GM12865 (cell line): ENCODE data around the gene KLHL28.

Source experiments
- DNase-seq: peaks from one replicate; pipeline ENCODE4 v3.0.0; 2010; ENCODE audit warnings: low read depth
- H3K4me3 ChIP-seq: 2 replicates; pipeline ENCODE4 v1.5.1; 2011; ENCODE audit warnings: mild to moderate bottlenecking, low read depth, low read length, control low read depth
- TF ChIP-seq, protein P1 (sequence below): IDR thresholded peaks from 2 replicates; pipeline ENCODE4 v1.5.1; 2011; ENCODE audit warnings: low read length, control low read depth, low read depth, inconsistent platforms; ENCODE audit not compliant: insufficient read depth; ENCODE audit errors: missing control alignments

Gene KLHL28

GRCh38 chr14:44940211-44940610 is 21.5 kb downstream of the KLHL28 start:
- H3K4me3 ChIP-seq = no peak overlapping the region
- TF ChIP-seq, protein P1, sequence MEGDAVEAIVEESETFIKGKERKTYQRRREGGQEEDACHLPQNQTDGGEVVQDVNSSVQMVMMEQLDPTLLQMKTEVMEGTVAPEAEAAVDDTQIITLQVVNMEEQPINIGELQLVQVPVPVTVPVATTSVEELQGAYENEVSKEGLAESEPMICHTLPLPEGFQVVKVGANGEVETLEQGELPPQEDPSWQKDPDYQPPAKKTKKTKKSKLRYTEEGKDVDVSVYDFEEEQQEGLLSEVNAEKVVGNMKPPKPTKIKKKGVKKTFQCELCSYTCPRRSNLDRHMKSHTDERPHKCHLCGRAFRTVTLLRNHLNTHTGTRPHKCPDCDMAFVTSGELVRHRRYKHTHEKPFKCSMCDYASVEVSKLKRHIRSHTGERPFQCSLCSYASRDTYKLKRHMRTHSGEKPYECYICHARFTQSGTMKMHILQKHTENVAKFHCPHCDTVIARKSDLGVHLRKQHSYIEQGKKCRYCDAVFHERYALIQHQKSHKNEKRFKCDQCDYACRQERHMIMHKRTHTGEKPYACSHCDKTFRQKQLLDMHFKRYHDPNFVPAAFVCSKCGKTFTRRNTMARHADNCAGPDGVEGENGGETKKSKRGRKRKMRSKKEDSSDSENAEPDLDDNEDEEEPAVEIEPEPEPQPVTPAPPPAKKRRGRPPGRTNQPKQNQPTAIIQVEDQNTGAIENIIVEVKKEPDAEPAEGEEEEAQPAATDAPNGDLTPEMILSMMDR = no peak
- DNase-seq = no peak

DNA sequence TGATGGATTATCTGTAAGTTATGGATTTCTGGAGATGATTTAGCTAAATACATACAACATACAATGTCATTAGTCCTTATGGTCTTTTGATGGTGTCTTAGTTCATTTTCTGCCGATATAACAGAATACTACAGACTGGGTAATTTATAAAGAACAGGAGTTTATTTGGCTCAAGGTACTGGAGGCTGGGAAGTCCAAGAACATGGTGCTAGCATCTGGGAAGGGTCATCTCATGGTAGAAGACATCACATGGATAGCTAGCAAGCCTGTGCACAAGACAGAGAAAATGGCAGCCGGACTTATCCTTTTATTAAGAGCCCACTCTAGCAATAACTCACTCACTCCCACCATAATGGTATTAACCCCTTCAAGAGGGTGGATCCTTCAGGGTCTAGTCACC is 24.2 kb downstream of the KLHL28 start:
- TF ChIP-seq, protein P1 = no peak
- DNase-seq = no peak
- H3K4me3 ChIP-seq = no peak overlapping the region

DNA sequence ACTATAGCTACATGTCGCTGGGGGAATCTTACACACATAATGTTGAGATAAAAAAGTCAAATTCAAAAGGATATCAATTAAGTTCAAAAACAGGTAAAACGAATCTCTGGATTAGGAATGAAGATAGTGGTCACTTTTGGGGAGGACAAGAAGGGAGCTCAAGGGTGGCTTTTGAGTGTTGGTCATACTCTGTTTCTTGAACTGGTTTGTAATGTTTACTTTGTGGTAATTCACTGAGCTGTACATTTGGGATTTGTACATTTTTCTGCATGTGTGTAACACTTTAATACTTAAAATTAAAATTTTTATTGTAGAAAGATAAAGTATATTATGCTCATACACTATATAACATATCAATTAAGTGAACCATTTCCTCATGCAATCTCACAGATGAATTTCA is 26.6 kb downstream of the KLHL28 start:
- TF ChIP-seq, protein P1 = no peak
- no peak for DNase-seq
- no peak overlapping the region for H3K4me3 ChIP-seq

DNA sequence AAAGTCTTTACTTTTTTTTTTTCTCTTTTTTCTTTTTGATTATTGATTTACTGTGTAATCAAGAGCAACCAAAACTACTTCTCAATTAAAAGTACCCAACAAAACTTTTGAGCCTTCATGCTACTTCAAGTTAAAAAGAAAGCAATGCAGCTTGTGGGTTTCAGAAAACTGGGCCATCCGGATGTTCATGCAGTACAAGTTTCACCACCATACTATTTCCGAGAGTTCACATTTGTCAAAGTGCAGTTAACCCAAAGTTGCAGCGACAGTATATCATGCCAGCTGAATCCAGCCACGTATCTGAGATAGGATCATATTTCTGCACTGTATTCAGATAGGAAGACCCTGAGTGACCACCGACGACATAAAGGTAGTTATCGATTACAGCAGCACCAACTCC is 33.0 kb downstream of the KLHL28 start:
- no peak for DNase-seq
- TF ChIP-seq, protein P1 = no peak

GRCh38 chr14:44914849-44915248 is 46.9 kb downstream of the KLHL28 start:
- H3K4me3 ChIP-seq = no peak overlapping the region
- no peak for DNase-seq
- TF ChIP-seq, protein P1 = no peak

More for the DNA sequence above, 33.0 kb downstream of the KLHL28 start:
- no peak overlapping the region for H3K4me3 ChIP-seq

- no peak for DNase-seq
- TF ChIP-seq, protein P1 = no peak
- no peak overlapping the region for H3K4me3 ChIP-seq
Observed at GRCh38 chr14:44912041-44912869, 49.5 kb downstream of the KLHL28 start.

DNA sequence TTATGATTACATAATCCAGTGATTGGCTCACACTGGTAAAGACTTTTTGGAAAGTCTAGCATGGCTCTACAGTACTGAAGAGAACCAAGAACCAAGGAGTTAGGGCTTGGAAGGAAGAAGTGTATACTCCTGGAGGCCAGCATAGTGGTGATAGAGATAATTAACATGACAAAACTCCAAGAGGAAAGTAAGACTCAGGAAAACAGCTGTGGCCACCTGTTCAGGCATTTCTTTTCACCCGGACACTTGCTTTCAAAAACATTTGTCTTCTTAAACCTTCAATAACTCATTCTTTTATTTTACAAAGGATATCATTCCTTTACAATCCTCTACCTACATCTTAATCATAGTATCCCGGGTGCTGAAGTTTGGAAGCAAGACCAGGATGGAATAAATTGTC is 50.9 kb downstream of the KLHL28 start:
- no peak overlapping the region for H3K4me3 ChIP-seq
- TF ChIP-seq, protein P1 = no peak
- no peak for DNase-seq
